ENCODE results near the gene EFHB.
"Not testable (repeated sequence)": the region's sequence is repeated elsewhere in the genome, so short reads cannot be mapped to it uniquely, and the experiment has no call there.

EFHB gene

GRCh38 chr3:19934098-19934566 lies at the start of gene EFHB:
Gene EFHB, minus strand, starts transcription at chr3:19934217. Its CDS starts 199 bp downstream, at chr3:19934018.
- in situ Hi-C loops (cut with HindIII; ENCODE audit: low pct_ligation_motif_present, low pct_unique_long_range_greater_than_20kb, low sequenced_read_pairs) = no loop called here
- no peak for DNase-seq

- in situ Hi-C loops (cut with HindIII; ENCODE audit: low pct_ligation_motif_present, low pct_unique_long_range_greater_than_20kb, low sequenced_read_pairs) = no loop called here
- DNase-seq = no peak
Measured at GRCh38 chr3:19972054-19972453, 38.0 kb upstream of the EFHB start.

- in situ Hi-C loops (cut with HindIII; ENCODE audit: low pct_ligation_motif_present, low pct_unique_long_range_greater_than_20kb, low sequenced_read_pairs) = no loop called here
- no peak for DNase-seq
Measured at GRCh38 chr3:19970327-19970726, 36.3 kb upstream of the EFHB start.

- no peak for DNase-seq
- in situ Hi-C loops (cut with HindIII; ENCODE audit: low pct_ligation_motif_present, low pct_unique_long_range_greater_than_20kb, low sequenced_read_pairs) = no loop called here
Measured at GRCh38 chr3:19967812-19968211, 33.8 kb upstream of the EFHB start.

GRCh38 chr3:19967208-19967607 lies 33.2 kb upstream of the EFHB start:
- in situ Hi-C loops (cut with HindIII; ENCODE audit: low pct_ligation_motif_present, low pct_unique_long_range_greater_than_20kb, low sequenced_read_pairs) = no loop called here
- no peak for DNase-seq

- in situ Hi-C loops (cut with HindIII; ENCODE audit: low pct_ligation_motif_present, low pct_unique_long_range_greater_than_20kb, low sequenced_read_pairs) = no loop called here
- no peak for DNase-seq
Measured at GRCh38 chr3:19961960-19962359, 27.9 kb upstream of the EFHB start.

- no peak for DNase-seq
- in situ Hi-C loops (cut with HindIII; ENCODE audit: low pct_ligation_motif_present, low pct_unique_long_range_greater_than_20kb, low sequenced_read_pairs) = no loop called here
Measured at GRCh38 chr3:19960696-19961095, 26.7 kb upstream of the EFHB start.

- in situ Hi-C loops (cut with HindIII; ENCODE audit: low pct_ligation_motif_present, low pct_unique_long_range_greater_than_20kb, low sequenced_read_pairs) = no loop called here
- no peak for DNase-seq
Measured at GRCh38 chr3:19959505-19959904, 25.5 kb upstream of the EFHB start.

- in situ Hi-C loops (cut with HindIII; ENCODE audit: low pct_ligation_motif_present, low pct_unique_long_range_greater_than_20kb, low sequenced_read_pairs); DNase-seq: not testable (repeated sequence)
Measured at GRCh38 chr3:19957354-19957753, 23.3 kb upstream of the EFHB start.

- in situ Hi-C loops (cut with HindIII; ENCODE audit: low pct_ligation_motif_present, low pct_unique_long_range_greater_than_20kb, low sequenced_read_pairs) = no loop called here
Measured at GRCh38 chr3:19954676-19955075, 20.7 kb upstream of the EFHB start.

GRCh38 chr3:19950316-19950715 lies 16.3 kb upstream of the EFHB start:
- in situ Hi-C loops (cut with HindIII; ENCODE audit: low pct_ligation_motif_present, low pct_unique_long_range_greater_than_20kb, low sequenced_read_pairs) = no loop called here
- DNase-seq = no peak

More at GRCh38 chr3:19954676-19955075, 20.7 kb upstream of the EFHB start:
- DNase-seq = no peak

GRCh38 chr3:19948226-19948591 lies 14.2 kb upstream of the EFHB start:
- no peak for DNase-seq
- in situ Hi-C loops (cut with HindIII; ENCODE audit: low pct_ligation_motif_present, low pct_unique_long_range_greater_than_20kb, low sequenced_read_pairs) = no loop called here

GRCh38 chr3:19947549-19948225 lies 13.7 kb upstream of the EFHB start:
- DNase-seq = peak; percentile 33
- in situ Hi-C loops (cut with HindIII; ENCODE audit: low pct_ligation_motif_present, low pct_unique_long_range_greater_than_20kb, low sequenced_read_pairs) = no loop called here

- in situ Hi-C loops (cut with HindIII; ENCODE audit: low pct_ligation_motif_present, low pct_unique_long_range_greater_than_20kb, low sequenced_read_pairs) = no loop called here
- peak; percentile 96 for DNase-seq
Measured at GRCh38 chr3:19946832-19947548, 13.0 kb upstream of the EFHB start, which contains the start of gene RAB5A. Gene RAB5A, plus strand, starts transcription at chr3:19947097. Its CDS starts 3,802 bp downstream, at chr3:19950899.

- in situ Hi-C loops (cut with HindIII; ENCODE audit: low pct_ligation_motif_present, low pct_unique_long_range_greater_than_20kb, low sequenced_read_pairs) = no loop called here
- DNase-seq = no peak
Measured at GRCh38 chr3:19945969-19946831, 12.2 kb upstream of the EFHB start.

- no peak for DNase-seq
- in situ Hi-C loops (cut with HindIII; ENCODE audit: low pct_ligation_motif_present, low pct_unique_long_range_greater_than_20kb, low sequenced_read_pairs) = no loop called here
Measured at GRCh38 chr3:19945534-19945933, 11.5 kb upstream of the EFHB start.

- in situ Hi-C loops (cut with HindIII; ENCODE audit: low pct_ligation_motif_present, low pct_unique_long_range_greater_than_20kb, low sequenced_read_pairs) = no loop called here
Measured at GRCh38 chr3:19940643-19941042, 6.6 kb upstream of the EFHB start.

GRCh38 chr3:19938295-19938627 lies 4.2 kb upstream of the EFHB start:
- in situ Hi-C loops (cut with HindIII; ENCODE audit: low pct_ligation_motif_present, low pct_unique_long_range_greater_than_20kb, low sequenced_read_pairs) = no loop called here
- DNase-seq = no peak

More at GRCh38 chr3:19940643-19941042, 6.6 kb upstream of the EFHB start:
- DNase-seq = no peak

All from ACHN (cell line).